Measurements from ENCODE around the gene S1PR1. TPM values are rescaled to one million over a fixed set of nuclear protein-coding genes. Genes with fewer than 3 reads are reported as not detected.

S1PR1 gene
- total RNA-seq, 3 donors from 2014 or later, result 4.8 to 14.9 (median 12.3) TPM

DNA sequence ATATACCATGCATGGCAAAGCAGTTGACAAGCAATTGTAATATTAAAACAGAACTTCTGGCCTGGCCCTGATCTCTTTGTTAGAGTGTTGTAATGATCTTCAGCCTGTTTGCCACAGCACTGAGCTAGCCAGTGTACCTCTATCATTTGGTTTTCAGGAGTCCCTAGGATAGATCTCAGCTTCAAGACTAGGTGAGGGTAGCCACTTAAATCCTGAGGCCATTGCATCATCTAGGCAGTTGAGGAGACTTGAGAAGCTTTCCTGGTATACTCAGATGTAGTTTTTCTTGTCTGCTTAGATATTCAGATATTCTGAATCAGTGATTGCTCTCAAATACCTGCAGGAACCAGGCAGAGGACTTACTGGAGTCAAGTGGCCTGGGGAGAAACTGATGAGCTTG is 14.7 kb downstream of the S1PR1 start:
- DNase-seq, result no peak
- TF ChIP-seq, protein P1, sequence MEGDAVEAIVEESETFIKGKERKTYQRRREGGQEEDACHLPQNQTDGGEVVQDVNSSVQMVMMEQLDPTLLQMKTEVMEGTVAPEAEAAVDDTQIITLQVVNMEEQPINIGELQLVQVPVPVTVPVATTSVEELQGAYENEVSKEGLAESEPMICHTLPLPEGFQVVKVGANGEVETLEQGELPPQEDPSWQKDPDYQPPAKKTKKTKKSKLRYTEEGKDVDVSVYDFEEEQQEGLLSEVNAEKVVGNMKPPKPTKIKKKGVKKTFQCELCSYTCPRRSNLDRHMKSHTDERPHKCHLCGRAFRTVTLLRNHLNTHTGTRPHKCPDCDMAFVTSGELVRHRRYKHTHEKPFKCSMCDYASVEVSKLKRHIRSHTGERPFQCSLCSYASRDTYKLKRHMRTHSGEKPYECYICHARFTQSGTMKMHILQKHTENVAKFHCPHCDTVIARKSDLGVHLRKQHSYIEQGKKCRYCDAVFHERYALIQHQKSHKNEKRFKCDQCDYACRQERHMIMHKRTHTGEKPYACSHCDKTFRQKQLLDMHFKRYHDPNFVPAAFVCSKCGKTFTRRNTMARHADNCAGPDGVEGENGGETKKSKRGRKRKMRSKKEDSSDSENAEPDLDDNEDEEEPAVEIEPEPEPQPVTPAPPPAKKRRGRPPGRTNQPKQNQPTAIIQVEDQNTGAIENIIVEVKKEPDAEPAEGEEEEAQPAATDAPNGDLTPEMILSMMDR (IDR thresholded peaks at IDR 0.05), result no peak
- Histone ChIP-seq H3K4me3 (no peak overlapping the region), H3K4me1 (ENCODE audit: low read depth) (no peaks in the 10 kb centered on the region), H3K9me3 (no peaks in the 10 kb centered on the region), H3K36me3 (ENCODE audit: low read depth) (no peaks in the 10 kb centered on the region)
- ATAC-seq, result no peak
- intact Hi-C loops (cut with DNase I, micrococcal nuclease), result no loop called here

DNA sequence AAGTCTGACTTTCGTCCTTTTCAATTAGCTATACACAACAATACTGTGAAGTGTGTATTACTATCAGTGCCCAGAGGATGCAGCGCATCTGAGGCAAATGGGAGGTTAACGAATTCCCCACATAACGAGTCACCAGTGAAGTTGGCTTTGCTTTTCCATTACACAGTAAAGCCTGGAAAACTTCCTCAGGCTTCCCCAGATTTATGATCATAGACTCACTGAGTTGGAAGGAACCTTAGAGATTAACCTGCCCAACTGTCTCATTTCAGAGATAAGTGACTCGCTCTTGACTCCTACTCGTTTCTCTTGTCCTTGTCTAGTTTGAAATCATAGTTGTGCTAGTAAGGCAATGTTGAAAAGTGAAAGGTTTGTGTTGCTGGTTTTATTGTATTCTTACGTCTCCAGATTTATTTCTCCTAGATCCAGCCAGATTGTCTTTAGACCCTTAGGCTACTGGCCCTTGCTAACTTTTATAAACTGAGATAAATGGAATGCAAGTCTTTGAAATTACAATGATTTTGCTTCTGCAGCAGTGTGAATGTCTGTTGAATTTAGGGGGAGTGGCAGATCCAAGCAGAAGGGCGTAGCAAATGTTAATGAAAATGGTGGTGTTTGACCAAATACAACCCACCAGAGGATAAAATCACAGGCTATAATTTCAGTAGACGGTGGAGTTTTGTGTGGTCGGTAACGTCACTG is 17.3 kb downstream of the S1PR1 start:
- H3K4me3 ChIP-seq, result no peak overlapping the region
- ATAC-seq (no peak), DNase-seq (no peak)
- peaks cover 12% of the 10 kb centered on the region for H3K4me1 ChIP-seq (ENCODE audit: low read depth)
- H3K9me3 ChIP-seq, result no peaks in the 10 kb centered on the region
- TF ChIP-seq, protein P1 (IDR thresholded peaks at IDR 0.05), result no peak
- no peaks in the 10 kb centered on the region for H3K36me3 ChIP-seq (ENCODE audit: low read depth)
- intact Hi-C loops (cut with DNase I, micrococcal nuclease), result no loop called here

DNA sequence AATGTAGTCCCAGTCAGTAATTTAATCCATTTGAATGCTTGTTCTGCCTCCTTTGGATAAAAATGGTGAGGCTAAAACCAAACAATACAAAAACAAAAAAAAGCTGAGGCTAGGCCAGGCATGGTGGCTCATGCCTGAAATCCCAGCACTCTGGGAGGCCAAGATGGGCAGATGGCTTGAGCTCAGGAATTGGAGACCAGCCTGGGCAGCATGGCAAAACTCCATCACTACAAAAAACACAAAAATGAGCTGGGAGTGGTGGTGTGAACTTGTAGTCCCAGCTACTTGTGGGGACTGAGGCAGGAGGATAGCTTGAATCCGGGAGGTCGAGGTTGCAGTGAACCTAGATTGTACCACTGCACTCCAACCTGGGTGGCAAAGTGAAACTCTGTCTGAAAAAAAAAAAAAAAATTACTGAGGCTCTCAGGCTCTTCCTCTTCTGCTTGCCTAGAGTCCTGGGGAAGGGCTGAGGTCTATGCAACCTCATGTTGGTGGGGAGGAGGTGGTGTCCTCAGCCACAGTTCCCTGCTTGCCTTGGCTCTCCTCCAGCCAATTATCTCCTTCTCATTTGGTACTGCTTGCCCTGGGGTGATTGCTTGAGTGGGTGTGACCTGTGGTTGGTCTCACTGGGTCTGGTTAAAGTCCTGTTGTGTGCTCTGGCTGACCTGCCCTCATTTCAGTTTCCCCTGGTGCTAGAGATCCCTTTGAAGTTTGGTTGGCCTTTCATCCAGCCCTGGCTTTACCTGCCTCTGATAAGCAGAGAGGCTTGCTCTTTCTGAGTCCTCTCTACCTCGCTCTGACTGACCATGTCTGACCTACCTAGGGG is 20.9 kb downstream of the S1PR1 start:
- no peaks in the 10 kb centered on the region for H3K9me3 ChIP-seq
- no peak overlapping the region for H3K4me3 ChIP-seq
- H3K4me1 ChIP-seq (ENCODE audit: low read depth), result peaks cover 17% of the 10 kb centered on the region
- TF ChIP-seq, protein P1 (IDR thresholded peaks at IDR 0.05), result no peak
- DNase-seq (peak in 2 of 3 donors; percentile 48 to 80), ATAC-seq (peak; percentile 89)
- no peaks in the 10 kb centered on the region for H3K36me3 ChIP-seq (ENCODE audit: low read depth)
- intact Hi-C loops (cut with DNase I, micrococcal nuclease), result no loop called here

DNA sequence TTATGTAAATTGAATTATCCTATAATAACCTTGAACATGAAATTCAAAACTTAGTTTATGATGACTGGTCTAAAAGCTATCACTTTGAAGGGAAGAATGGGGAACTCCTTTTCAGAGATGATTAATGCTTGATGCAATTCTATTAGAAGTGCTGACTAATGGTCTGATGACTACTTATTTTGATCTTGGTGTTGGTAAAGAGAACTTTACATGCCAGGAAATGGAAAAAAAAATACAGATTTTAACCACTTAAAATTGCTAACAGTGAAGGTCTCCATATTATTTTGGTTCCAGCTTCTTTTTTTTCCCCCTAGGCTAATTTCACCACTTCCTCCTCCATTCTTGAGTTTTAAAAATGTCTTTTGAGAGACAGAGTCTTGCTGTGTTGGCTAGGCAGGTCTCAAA is 22.9 kb downstream of the S1PR1 start:
- intact Hi-C loops (cut with DNase I, micrococcal nuclease), result no loop called here
- ATAC-seq (no peak), DNase-seq (no peak)
- Histone ChIP-seq H3K4me1 (ENCODE audit: low read depth) (peaks cover 21% of the 10 kb centered on the region), H3K4me3 (no peak overlapping the region), H3K36me3 (ENCODE audit: low read depth) (no peaks in the 10 kb centered on the region), H3K9me3 (no peaks in the 10 kb centered on the region)
- TF ChIP-seq, protein P1 (IDR thresholded peaks at IDR 0.05), result no peak

DNA sequence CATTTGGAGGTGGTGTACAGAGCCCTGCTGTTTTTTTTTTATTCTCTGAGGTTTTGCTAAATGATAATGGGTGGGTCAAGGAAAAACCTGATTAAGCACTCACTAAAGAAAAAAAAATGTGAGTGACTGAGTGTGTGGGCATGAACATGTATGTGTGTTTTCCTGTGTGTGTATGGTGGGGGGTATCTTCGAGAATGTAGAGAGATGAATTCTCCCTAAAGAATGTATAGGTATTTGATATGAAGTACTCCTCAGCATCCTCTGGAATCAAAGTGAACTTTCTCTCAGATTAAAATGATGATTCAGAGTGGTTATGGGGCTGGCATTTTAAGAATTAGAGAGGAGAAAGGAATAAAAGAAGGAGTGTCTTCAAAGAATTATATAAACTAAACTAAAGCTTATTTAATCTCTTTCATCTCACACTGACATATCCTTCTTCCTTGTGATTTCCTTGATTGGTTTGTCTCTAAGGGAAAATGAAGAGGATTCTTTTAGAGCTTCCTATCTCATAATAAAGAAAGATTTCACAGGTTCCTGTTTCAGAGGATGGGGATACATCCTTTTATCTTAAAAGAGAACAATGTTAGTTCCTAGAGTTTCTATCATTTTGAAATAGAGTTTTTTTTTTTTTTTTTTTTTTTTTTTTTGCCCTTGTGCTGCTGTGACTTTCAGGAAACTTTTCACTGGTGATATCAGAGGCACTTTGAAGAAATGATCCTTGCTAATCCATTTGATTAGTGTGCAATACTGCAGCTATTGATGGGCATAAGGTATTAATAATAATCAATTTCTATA is 23.9 kb downstream of the S1PR1 start:
- H3K9me3 ChIP-seq, result no peaks in the 10 kb centered on the region
- H3K4me3 ChIP-seq, result no peak overlapping the region
- intact Hi-C loops (cut with DNase I, micrococcal nuclease), result no loop called here
- peaks cover 21% of the 10 kb centered on the region for H3K4me1 ChIP-seq (ENCODE audit: low read depth)
- TF ChIP-seq, protein P1 (IDR thresholded peaks at IDR 0.05), result no peak
- ATAC-seq (no peak), DNase-seq (no peak)
- H3K36me3 ChIP-seq (ENCODE audit: low read depth), result no peaks in the 10 kb centered on the region

Data from mucosa of descending colon (tissue), 3 donors.